22Rv1 (cell line): ENCODE data around the gene NRXN3.

Experiments
- H3K27ac ChIP-seq: fragments of 450-650 bp; 2 replicates; pipeline ENCODE4 v1.5.1; 2017
- CTCF ChIP-seq: fragments of 450-650 bp; IDR thresholded peaks from 2 replicates; pipeline ENCODE4 v1.5.1; 2017; ENCODE audit warnings: mild to moderate bottlenecking
- ZFX ChIP-seq: fragments of 450-650 bp; IDR thresholded peaks from 2 replicates; pipeline ENCODE4 v1.6.1; 2017; ENCODE audit warnings: antibody characterized with exemption, borderline replicate concordance

The NRXN3 gene

GRCh38 chr14:79836577-79836976 lies 1666.4 kb downstream of the NRXN3 start:
- TF ChIP-seq CTCF (no peak), ZFX (no peak)
- no peak overlapping the region for H3K27ac ChIP-seq

GRCh38 chr14:79837699-79838098 lies 1667.5 kb downstream of the NRXN3 start:
- H3K27ac ChIP-seq = no peak overlapping the region
- TF ChIP-seq ZFX (no peak), CTCF (no peak)

- TF ChIP-seq ZFX (no peak), CTCF (no peak)
- H3K27ac ChIP-seq = no peak overlapping the region
These were observed 1669.9 kb downstream of the NRXN3 start for GRCh38 chr14:79840103-79840502.

- H3K27ac ChIP-seq = no peak overlapping the region
- TF ChIP-seq CTCF (no peak), ZFX (no peak)
These were observed 1670.7 kb downstream of the NRXN3 start for GRCh38 chr14:79840831-79841230.

GRCh38 chr14:79841433-79841832 lies 1671.3 kb downstream of the NRXN3 start:
- H3K27ac ChIP-seq = no peak overlapping the region
- TF ChIP-seq CTCF = no peak

- TF ChIP-seq CTCF (no peak), ZFX (no peak)
- no peak overlapping the region for H3K27ac ChIP-seq
These were observed 1672.1 kb downstream of the NRXN3 start for GRCh38 chr14:79842270-79842669.

- no peak overlapping the region for H3K27ac ChIP-seq
- no peak for TF ChIP-seq ZFX
- TF ChIP-seq CTCF = no peak
These were observed 1683.0 kb downstream of the NRXN3 start for GRCh38 chr14:79852950-79853744.
